HL-60 (cell line): Measurements from ENCODE around the gene IP6K1.

ENCODE experiments used
- GABPA ChIP-seq: IDR thresholded peaks from 2 replicates; pipeline ENCODE4 v1.6.1; 2012; ENCODE audit warnings: low read depth
- POLR2AphosphoS5 ChIP-seq: IDR thresholded peaks from 2 replicates; pipeline ENCODE4 v1.6.1; 2012; ENCODE audit warnings: low read depth
- REST ChIP-seq: IDR thresholded peaks from 2 replicates; pipeline ENCODE4 v1.6.1; 2012; ENCODE audit warnings: low read depth; ENCODE audit not compliant: insufficient replicate concordance
- TF ChIP-seq, protein P1 (sequence below): IDR thresholded peaks from one replicate; pipeline ENCODE4 v1.5.1; 2011; ENCODE audit warnings: low read length, control low read depth, inconsistent platforms; ENCODE audit not compliant: insufficient read depth

GRCh38 chr3:49812916-49813496 lies 26.7 kb upstream of the IP6K1 start:
- TF ChIP-seq, protein P1, sequence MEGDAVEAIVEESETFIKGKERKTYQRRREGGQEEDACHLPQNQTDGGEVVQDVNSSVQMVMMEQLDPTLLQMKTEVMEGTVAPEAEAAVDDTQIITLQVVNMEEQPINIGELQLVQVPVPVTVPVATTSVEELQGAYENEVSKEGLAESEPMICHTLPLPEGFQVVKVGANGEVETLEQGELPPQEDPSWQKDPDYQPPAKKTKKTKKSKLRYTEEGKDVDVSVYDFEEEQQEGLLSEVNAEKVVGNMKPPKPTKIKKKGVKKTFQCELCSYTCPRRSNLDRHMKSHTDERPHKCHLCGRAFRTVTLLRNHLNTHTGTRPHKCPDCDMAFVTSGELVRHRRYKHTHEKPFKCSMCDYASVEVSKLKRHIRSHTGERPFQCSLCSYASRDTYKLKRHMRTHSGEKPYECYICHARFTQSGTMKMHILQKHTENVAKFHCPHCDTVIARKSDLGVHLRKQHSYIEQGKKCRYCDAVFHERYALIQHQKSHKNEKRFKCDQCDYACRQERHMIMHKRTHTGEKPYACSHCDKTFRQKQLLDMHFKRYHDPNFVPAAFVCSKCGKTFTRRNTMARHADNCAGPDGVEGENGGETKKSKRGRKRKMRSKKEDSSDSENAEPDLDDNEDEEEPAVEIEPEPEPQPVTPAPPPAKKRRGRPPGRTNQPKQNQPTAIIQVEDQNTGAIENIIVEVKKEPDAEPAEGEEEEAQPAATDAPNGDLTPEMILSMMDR = no peak
- TF ChIP-seq POLR2AphosphoS5 = no peak
- TF ChIP-seq REST = no peak
- TF ChIP-seq GABPA = no peak
